Measurements from ENCODE around the gene TNFAIP8L3.
A peak's percentile ranks its signal among the peaks of the same experiment; 100 is the strongest.

The TNFAIP8L3 gene

DNA sequence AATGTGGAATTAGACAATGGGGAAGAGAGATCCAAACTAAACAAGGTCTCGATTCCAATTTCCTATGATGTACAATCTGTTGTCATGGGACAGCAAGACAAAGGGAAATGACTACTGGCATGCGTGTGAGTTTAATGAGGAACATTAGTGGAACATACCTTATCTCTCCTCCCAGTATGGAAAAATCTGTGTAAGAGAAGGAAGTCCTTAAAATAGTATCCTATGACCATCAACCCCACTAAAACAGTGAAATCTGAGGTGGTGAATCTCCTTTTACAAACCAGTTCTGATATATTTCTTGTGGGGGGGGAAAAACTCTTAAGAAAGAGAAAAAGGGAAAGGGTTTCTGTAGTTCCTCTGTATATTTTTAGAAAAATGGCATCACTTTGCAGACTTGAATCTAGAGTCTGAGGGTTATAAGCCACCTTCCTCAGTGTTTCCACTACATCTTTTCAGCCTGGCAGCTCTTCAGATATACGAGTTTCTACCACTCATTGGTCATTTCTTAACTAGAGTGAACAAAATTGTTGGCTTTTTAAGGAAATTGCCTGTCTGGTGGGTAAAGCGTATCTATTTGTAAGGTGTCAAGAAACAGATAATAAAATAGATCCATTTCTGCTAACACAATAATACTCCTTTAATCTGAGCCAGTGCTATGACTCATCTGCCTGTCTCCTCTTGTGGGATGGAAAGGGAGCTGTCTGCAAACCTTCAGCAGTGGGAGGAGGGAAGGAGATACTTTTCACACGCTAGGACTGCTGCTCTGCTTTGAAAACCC, 3.0 kb upstream of the TNFAIP8L3 start:
- no peaks in the 10 kb centered on the region for H3K9me3 ChIP-seq (ENCODE audit: control insufficient read depth, insufficient read depth, low read length)
- H3K9ac ChIP-seq (ENCODE audit: low read depth, low read length) = no peak overlapping the region
- no peak overlapping the region for H3K4me3 ChIP-seq (ENCODE audit: low read depth, low read length)
- peaks cover 45% of the 10 kb centered on the region for H3K27me3 ChIP-seq (ENCODE audit: control insufficient read depth, insufficient read depth, low read length)
- no peaks in the 10 kb centered on the region for H3K36me3 ChIP-seq (ENCODE audit: control insufficient read depth, insufficient read depth, low read length)
- peaks cover 3% of the 10 kb centered on the region for H3K4me1 ChIP-seq (ENCODE audit: control insufficient read depth, insufficient read depth, low read length)

DNA sequence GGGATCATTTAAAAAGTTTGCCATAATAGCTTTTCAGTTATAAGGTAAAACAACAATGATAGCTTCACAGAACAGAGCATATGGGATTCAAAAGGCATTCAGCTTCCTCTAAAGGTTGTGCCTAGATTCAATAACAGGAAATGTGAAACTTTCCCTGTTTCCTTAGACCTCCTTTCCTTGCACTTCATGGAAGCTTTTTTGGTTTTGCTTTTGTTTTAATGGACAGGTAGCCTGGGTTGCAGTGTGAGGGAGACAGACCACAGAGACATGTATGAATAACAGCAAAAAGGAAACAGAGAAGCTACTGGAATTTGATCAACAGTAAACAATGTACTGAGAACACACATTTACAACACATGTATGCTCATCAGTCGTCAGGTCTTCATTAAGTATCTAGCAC, 2.3 kb upstream of the TNFAIP8L3 start:
- Histone ChIP-seq H3K9ac (ENCODE audit: low read depth, low read length) (no peak overlapping the region), H3K27me3 (ENCODE audit: control insufficient read depth, insufficient read depth, low read length) (peaks cover 52% of the 10 kb centered on the region), H3K4me3 (ENCODE audit: low read depth, low read length) (no peak overlapping the region)

DNA sequence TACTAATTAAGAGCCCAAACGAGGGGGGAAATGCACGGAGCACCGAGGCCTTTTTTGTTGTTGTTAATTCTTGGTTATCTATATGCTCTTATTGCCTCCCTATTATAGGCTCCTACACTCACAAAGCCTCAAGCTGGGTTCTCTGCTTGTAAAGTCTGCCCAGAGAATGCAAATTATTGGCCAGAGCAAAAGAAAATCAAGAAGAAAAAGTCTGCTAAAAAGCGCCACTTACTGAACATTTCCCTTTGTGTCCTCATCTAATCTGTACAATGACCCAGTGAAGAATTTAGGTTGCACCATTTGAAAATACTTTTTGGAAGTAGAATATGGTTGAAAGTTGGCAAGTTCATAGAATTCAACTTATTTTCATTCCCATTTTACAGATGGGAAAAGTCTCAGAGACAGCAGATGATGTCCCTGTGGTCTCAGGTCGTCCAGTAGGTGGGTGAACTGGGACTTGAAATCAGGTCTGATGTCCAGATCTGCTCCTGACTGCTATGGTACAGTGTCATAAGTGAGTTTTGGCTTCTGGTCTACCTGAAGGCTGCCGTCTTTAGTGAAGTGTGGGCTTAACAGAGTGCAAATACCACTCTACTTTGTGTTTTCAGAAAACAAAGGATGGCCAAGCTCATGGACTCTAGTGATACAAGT, 1.1 kb upstream of the TNFAIP8L3 start:
- peaks cover 64% of the 10 kb centered on the region for H3K27me3 ChIP-seq (ENCODE audit: control insufficient read depth, insufficient read depth, low read length)

More for the DNA sequence above, 2.3 kb upstream of the TNFAIP8L3 start:
- Histone ChIP-seq H3K36me3 (ENCODE audit: control insufficient read depth, insufficient read depth, low read length) (no peaks in the 10 kb centered on the region), H3K9me3 (ENCODE audit: control insufficient read depth, insufficient read depth, low read length) (no peaks in the 10 kb centered on the region), H3K4me1 (ENCODE audit: control insufficient read depth, insufficient read depth, low read length) (peaks cover 3% of the 10 kb centered on the region)

GRCh38 chr15:51093839-51094605, 684 bp downstream of the TNFAIP8L3 start:
- H3K9ac ChIP-seq (ENCODE audit: low read depth, low read length) = no peak overlapping the region
- H3K4me3 ChIP-seq (ENCODE audit: low read depth, low read length) = peak overlapping the region; percentile 62
- no peaks in the 10 kb centered on the region for H3K9me3 ChIP-seq (ENCODE audit: control insufficient read depth, insufficient read depth, low read length)
- peaks cover 81% of the 10 kb centered on the region for H3K27me3 ChIP-seq (ENCODE audit: control insufficient read depth, insufficient read depth, low read length)
- H3K36me3 ChIP-seq (ENCODE audit: control insufficient read depth, insufficient read depth, low read length) = no peaks in the 10 kb centered on the region
- H3K4me1 ChIP-seq (ENCODE audit: control insufficient read depth, insufficient read depth, low read length) = peaks cover 3% of the 10 kb centered on the region

More for the DNA sequence above, 1.1 kb upstream of the TNFAIP8L3 start:
- Histone ChIP-seq H3K9ac (ENCODE audit: low read depth, low read length) (no peak overlapping the region), H3K36me3 (ENCODE audit: control insufficient read depth, insufficient read depth, low read length) (no peaks in the 10 kb centered on the region), H3K9me3 (ENCODE audit: control insufficient read depth, insufficient read depth, low read length) (no peaks in the 10 kb centered on the region), H3K4me1 (ENCODE audit: control insufficient read depth, insufficient read depth, low read length) (peaks cover 3% of the 10 kb centered on the region), H3K4me3 (ENCODE audit: low read depth, low read length) (peak overlapping the region; percentile 75)

DNA sequence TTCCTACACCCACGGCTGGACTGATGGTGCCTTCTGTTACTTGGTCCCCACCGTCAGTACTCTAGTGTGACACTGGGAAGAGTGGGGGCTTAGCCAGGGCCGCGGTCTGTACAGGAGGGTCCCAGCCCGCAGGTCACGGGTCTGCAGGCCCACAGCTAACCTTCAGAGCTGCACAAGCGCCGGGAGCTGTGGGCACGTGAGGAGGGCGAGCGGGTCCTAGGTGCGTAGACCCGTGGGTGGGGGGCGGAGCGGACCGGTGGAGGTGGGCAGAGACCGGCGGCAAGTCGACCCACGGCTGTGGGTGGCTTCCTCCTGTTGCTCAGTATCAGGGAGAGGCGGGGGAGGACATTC, 1.2 kb downstream of the TNFAIP8L3 start:
- H3K9ac ChIP-seq (ENCODE audit: low read depth, low read length) = no peak overlapping the region
- H3K4me3 ChIP-seq (ENCODE audit: low read depth, low read length) = peak overlapping the region; percentile 62
- H3K36me3 ChIP-seq (ENCODE audit: control insufficient read depth, insufficient read depth, low read length) = no peaks in the 10 kb centered on the region
- no peaks in the 10 kb centered on the region for H3K9me3 ChIP-seq (ENCODE audit: control insufficient read depth, insufficient read depth, low read length)
- peaks cover 6% of the 10 kb centered on the region for H3K4me1 ChIP-seq (ENCODE audit: control insufficient read depth, insufficient read depth, low read length)
- H3K27me3 ChIP-seq (ENCODE audit: control insufficient read depth, insufficient read depth, low read length) = peaks cover 84% of the 10 kb centered on the region

- H3K27me3 ChIP-seq (ENCODE audit: control insufficient read depth, insufficient read depth, low read length) = peaks cover 77% of the 10 kb centered on the region
- no peaks in the 10 kb centered on the region for H3K9me3 ChIP-seq (ENCODE audit: control insufficient read depth, insufficient read depth, low read length)
- no peaks in the 10 kb centered on the region for H3K36me3 ChIP-seq (ENCODE audit: control insufficient read depth, insufficient read depth, low read length)
- H3K9ac ChIP-seq (ENCODE audit: low read depth, low read length) = no peak overlapping the region
- peaks cover 9% of the 10 kb centered on the region for H3K4me1 ChIP-seq (ENCODE audit: control insufficient read depth, insufficient read depth, low read length)
- H3K4me3 ChIP-seq (ENCODE audit: low read depth, low read length) = no peak overlapping the region
These were observed 2.1 kb downstream of the TNFAIP8L3 start for GRCh38 chr15:51092480-51093040.

- Histone ChIP-seq H3K9me3 (ENCODE audit: control insufficient read depth, insufficient read depth, low read length) (no peaks in the 10 kb centered on the region), H3K9ac (ENCODE audit: low read depth, low read length) (no peak overlapping the region), H3K4me3 (ENCODE audit: low read depth, low read length) (no peak overlapping the region), H3K4me1 (ENCODE audit: control insufficient read depth, insufficient read depth, low read length) (peaks cover 9% of the 10 kb centered on the region), H3K36me3 (ENCODE audit: control insufficient read depth, insufficient read depth, low read length) (no peaks in the 10 kb centered on the region), H3K27me3 (ENCODE audit: control insufficient read depth, insufficient read depth, low read length) (peaks cover 64% of the 10 kb centered on the region)
These were observed 4.0 kb downstream of the TNFAIP8L3 start for GRCh38 chr15:51090753-51091152.

- Histone ChIP-seq H3K4me1 (ENCODE audit: control insufficient read depth, insufficient read depth, low read length) (peaks cover 6% of the 10 kb centered on the region), H3K27me3 (ENCODE audit: control insufficient read depth, insufficient read depth, low read length) (peaks cover 57% of the 10 kb centered on the region), H3K4me3 (ENCODE audit: low read depth, low read length) (no peak overlapping the region), H3K9me3 (ENCODE audit: control insufficient read depth, insufficient read depth, low read length) (no peaks in the 10 kb centered on the region), H3K36me3 (ENCODE audit: control insufficient read depth, insufficient read depth, low read length) (no peaks in the 10 kb centered on the region), H3K9ac (ENCODE audit: low read depth, low read length) (no peak overlapping the region)
These were observed 4.8 kb downstream of the TNFAIP8L3 start for GRCh38 chr15:51089699-51090453.

- H3K9me3 ChIP-seq (ENCODE audit: control insufficient read depth, insufficient read depth, low read length) = no peaks in the 10 kb centered on the region
- peaks cover 6% of the 10 kb centered on the region for H3K4me1 ChIP-seq (ENCODE audit: control insufficient read depth, insufficient read depth, low read length)
- H3K9ac ChIP-seq (ENCODE audit: low read depth, low read length) = no peak overlapping the region
- no peaks in the 10 kb centered on the region for H3K36me3 ChIP-seq (ENCODE audit: control insufficient read depth, insufficient read depth, low read length)
- peaks cover 52% of the 10 kb centered on the region for H3K27me3 ChIP-seq (ENCODE audit: control insufficient read depth, insufficient read depth, low read length)
- H3K4me3 ChIP-seq (ENCODE audit: low read depth, low read length) = no peak overlapping the region
These were observed 5.7 kb downstream of the TNFAIP8L3 start for GRCh38 chr15:51089041-51089440.

DNA sequence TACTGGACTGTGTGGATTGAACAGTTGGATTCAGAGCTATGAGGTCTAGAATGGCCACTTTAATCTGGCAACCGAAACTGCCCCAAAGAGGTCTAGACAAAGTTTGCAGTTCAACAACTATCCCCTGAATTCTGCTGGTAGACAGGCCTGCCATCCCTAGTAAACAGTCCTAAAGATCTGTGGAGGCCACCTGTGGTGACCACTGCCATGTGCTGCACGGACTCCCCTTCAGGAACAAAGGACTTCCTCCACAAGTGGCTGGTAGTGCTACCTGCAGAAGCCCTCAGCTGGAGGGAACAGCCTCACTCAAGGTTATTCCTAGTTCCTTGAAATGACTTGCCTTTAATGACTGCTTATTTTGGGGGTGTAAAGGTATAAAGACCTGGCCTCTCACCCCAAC, 6.1 kb downstream of the TNFAIP8L3 start:
- no peaks in the 10 kb centered on the region for H3K36me3 ChIP-seq (ENCODE audit: control insufficient read depth, insufficient read depth, low read length)
- no peak overlapping the region for H3K9ac ChIP-seq (ENCODE audit: low read depth, low read length)
- H3K9me3 ChIP-seq (ENCODE audit: control insufficient read depth, insufficient read depth, low read length) = no peaks in the 10 kb centered on the region
- peaks cover 6% of the 10 kb centered on the region for H3K4me1 ChIP-seq (ENCODE audit: control insufficient read depth, insufficient read depth, low read length)
- peaks cover 48% of the 10 kb centered on the region for H3K27me3 ChIP-seq (ENCODE audit: control insufficient read depth, insufficient read depth, low read length)
- no peak overlapping the region for H3K4me3 ChIP-seq (ENCODE audit: low read depth, low read length)

DNA sequence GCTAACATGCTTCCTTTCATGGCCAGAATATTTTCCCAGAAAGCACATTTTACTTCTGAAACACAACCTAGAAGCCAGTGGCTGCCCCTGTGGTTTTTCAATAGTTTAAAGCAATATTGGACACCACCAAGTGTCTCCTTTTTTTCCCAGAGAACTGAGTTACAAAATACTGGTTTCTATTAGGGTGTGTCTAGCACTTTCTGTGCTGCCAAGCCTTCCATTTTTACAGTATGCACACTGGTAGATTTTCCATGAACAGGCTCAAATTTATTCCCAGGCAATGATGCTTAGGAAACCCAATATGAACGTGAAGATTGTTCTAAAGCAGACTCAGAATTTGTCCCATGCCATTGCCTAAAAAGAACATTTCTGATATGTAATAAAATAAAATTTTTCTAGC, 7.2 kb downstream of the TNFAIP8L3 start:
- no peak overlapping the region for H3K9ac ChIP-seq (ENCODE audit: low read depth, low read length)
- no peak overlapping the region for H3K4me3 ChIP-seq (ENCODE audit: low read depth, low read length)
- H3K36me3 ChIP-seq (ENCODE audit: control insufficient read depth, insufficient read depth, low read length) = no peaks in the 10 kb centered on the region
- no peaks in the 10 kb centered on the region for H3K9me3 ChIP-seq (ENCODE audit: control insufficient read depth, insufficient read depth, low read length)
- H3K4me1 ChIP-seq (ENCODE audit: control insufficient read depth, insufficient read depth, low read length) = peaks cover 6% of the 10 kb centered on the region
- H3K27me3 ChIP-seq (ENCODE audit: control insufficient read depth, insufficient read depth, low read length) = peaks cover 37% of the 10 kb centered on the region
